ENCODE measurements around the gene ZNF536.
"Not testable (repeated sequence)": the region's sequence is repeated elsewhere in the genome, so short reads cannot be mapped to it uniquely, and the experiment has no call there.

ZNF536 gene

DNA sequence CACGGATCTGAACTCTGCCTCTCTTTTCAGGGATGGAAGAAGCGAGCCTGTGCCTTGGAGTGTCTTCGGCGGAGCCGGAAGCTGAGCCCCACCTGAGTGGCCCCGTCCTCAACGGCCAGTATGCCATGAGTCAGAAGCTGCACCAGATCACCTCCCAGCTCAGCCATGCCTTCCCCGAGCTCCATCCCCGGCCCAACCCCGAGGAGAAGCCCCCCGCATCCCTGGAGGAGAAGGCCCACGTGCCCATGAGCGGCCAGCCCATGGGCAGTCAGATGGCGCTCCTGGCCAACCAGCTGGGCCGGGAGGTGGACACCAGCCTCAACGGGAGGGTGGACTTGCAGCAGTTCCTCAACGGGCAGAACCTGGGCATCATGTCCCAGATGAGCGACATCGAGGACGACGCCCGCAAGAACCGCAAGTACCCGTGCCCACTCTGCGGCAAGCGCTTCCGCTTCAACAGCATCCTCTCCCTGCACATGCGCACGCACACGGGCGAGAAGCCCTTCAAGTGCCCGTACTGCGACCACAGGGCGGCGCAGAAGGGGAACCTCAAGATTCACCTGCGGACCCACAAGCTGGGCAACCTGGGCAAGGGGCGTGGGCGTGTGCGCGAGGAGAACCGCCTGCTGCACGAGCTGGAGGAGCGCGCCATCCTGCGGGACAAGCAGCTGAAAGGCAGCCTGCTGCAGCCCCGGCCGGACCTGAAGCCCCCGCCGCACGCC is 71.5 kb downstream of the ZNF536 start:
- DNase-seq (ENCODE audit: low read depth): no peak
- no peak overlapping the region for H3K4me3 ChIP-seq (ENCODE audit: low read depth, low read length)
- no peak for TF ChIP-seq POLR2A (IDR thresholded peaks at IDR 0.05; ENCODE audit: extremely low read depth, insufficient read length)
- no peak for TF ChIP-seq MAX (IDR thresholded peaks at IDR 0.05; ENCODE audit: low read depth, low read length)
- no peak for TF ChIP-seq CTCF (IDR thresholded peaks at IDR 0.05; ENCODE audit: low read depth, low read length)
- TF ChIP-seq MYC (IDR thresholded peaks at IDR 0.05; ENCODE audit: low read depth, low read length): no peak

- DNase-seq (ENCODE audit: low read depth): no peak
- H3K4me3 ChIP-seq (ENCODE audit: low read depth, low read length): no peak overlapping the region
- no peak for TF ChIP-seq POLR2A (IDR thresholded peaks at IDR 0.05; ENCODE audit: extremely low read depth, insufficient read length)
- TF ChIP-seq CTCF (IDR thresholded peaks at IDR 0.05; ENCODE audit: low read depth, low read length): no peak
- no peak for TF ChIP-seq MYC (IDR thresholded peaks at IDR 0.05; ENCODE audit: low read depth, low read length)
- TF ChIP-seq MAX (IDR thresholded peaks at IDR 0.05; ENCODE audit: low read depth, low read length): no peak
These were observed 72.1 kb downstream of the ZNF536 start for GRCh38 chr19:30444253-30444671.

DNA sequence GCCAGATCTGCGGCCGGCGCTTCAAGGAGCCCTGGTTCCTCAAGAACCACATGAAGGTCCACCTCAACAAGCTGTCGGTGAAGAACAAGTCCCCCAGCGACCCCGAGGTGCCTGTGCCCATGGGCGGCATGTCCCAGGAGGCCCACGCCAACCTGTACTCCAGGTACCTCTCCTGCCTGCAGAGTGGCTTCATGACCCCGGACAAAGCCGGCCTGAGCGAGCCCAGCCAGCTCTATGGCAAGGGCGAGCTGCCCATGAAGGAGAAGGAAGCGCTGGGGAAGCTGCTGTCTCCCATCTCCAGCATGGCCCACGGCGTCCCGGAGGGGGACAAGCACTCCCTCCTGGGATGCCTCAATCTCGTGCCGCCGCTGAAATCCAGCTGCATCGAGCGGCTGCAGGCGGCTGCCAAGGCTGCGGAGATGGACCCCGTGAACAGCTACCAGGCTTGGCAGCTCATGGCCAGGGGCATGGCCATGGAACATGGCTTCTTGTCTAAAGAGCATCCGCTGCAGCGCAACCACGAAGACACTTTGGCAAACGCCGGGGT is 72.6 kb downstream of the ZNF536 start:
- no peak overlapping the region for H3K4me3 ChIP-seq (ENCODE audit: low read depth, low read length)
- DNase-seq (ENCODE audit: low read depth): no peak
- TF ChIP-seq MAX (IDR thresholded peaks at IDR 0.05; ENCODE audit: low read depth, low read length) (no peak), CTCF (IDR thresholded peaks at IDR 0.05; ENCODE audit: low read depth, low read length) (no peak), MYC (IDR thresholded peaks at IDR 0.05; ENCODE audit: low read depth, low read length) (no peak), POLR2A (IDR thresholded peaks at IDR 0.05; ENCODE audit: extremely low read depth, insufficient read length) (no peak)

DNA sequence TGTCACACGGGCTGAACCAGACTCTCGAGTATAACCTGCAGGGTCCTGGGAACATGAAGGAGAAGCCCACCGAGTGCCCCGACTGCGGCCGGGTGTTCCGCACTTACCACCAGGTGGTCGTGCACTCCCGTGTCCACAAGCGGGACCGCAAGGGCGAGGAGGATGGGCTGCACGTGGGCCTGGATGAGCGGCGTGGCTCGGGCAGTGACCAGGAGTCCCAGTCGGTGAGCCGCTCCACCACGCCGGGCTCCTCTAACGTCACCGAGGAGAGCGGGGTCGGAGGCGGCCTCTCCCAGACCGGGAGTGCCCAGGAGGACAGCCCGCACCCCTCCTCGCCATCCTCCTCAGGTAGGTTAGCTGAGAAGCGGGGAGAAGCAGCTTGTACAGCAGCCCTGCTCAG is 73.2 kb downstream of the ZNF536 start:
- TF ChIP-seq MAX (IDR thresholded peaks at IDR 0.05; ENCODE audit: low read depth, low read length): no peak
- no peak for TF ChIP-seq CTCF (IDR thresholded peaks at IDR 0.05; ENCODE audit: low read depth, low read length)
- TF ChIP-seq POLR2A (IDR thresholded peaks at IDR 0.05; ENCODE audit: extremely low read depth, insufficient read length): no peak
- TF ChIP-seq MYC (IDR thresholded peaks at IDR 0.05; ENCODE audit: low read depth, low read length): no peak
- no peak for DNase-seq (ENCODE audit: low read depth)
- no peak overlapping the region for H3K4me3 ChIP-seq (ENCODE audit: low read depth, low read length)

DNA sequence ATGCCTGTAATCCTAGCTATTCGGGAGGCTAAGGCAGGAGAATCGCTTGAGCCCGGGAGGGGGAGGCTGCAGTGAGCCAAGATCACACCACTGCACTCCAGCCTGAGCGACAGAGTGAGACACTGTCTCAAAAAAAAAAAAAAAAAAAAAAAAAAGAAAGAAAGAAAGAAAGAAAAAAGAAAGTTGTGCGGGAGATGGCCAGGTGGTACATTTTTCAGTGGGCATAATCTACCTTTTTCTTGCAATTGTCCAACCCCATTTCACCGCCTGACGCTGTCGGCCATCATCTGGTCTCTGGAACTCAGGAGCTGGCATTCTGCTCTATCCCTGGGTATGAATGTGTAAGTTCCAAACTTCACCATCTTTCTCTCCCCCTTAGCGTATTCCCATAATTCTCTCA is 73.9 kb downstream of the ZNF536 start:
- H3K4me3 ChIP-seq (ENCODE audit: low read depth, low read length); DNase-seq (ENCODE audit: low read depth): not testable (repeated sequence)

DNA sequence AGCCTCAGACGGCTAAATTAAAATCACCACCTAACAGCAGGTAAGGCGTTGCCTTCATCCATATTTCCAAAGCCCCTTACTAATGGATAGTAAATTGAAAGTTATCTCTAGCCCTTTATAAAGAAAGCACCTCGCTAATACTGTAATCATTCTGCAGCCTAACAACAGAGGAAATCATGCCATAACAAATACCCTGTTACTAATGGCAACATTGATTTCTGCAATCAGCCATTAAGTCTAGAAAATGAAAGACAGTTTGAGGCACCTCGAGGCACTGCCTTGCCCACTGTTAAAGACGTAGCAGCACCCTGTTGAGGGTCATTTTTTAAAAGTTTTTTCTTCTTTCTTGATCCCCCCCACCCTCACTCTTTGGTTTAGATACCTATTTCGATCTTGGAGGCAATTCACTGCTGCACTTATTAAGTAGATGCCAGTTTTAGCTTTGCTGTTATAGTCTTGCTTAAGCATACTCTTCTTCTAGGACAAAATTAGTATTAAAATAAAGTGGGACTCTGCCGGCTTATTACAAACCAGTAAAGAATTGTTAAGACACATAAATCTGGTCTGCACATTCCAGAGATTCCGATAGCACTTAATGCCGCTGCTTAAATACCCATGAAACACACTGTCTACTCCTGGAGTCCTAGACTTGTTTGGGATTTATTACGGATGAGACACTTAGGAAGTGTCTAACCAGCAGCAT is 74.8 kb downstream of the ZNF536 start:
- no peak for DNase-seq (ENCODE audit: low read depth)
- TF ChIP-seq MAX (IDR thresholded peaks at IDR 0.05; ENCODE audit: low read depth, low read length) (no peak), POLR2A (IDR thresholded peaks at IDR 0.05; ENCODE audit: extremely low read depth, insufficient read length) (no peak), MYC (IDR thresholded peaks at IDR 0.05; ENCODE audit: low read depth, low read length) (no peak)
- H3K4me3 ChIP-seq (ENCODE audit: low read depth, low read length): no peak overlapping the region
